WERI-Rb-1 (cell line): ENCODE measurements around the gene IFNAR1.
"Not testable (repeated sequence)": the region's sequence is repeated elsewhere in the genome, so short reads cannot be mapped to it uniquely, and the experiment has no call there.

Experiments
- DNase-seq: peaks from one replicate; pipeline ENCODE4 v3.0.0-alpha.2; 2020
- H3K27ac ChIP-seq: fragments of 250-450 bp; sonication (Bioruptor Pico); 2 replicates; pipeline ENCODE4 v1.5.1; 2020; ENCODE audit warnings: mild to moderate bottlenecking, moderate library complexity
- H3K27me3 ChIP-seq: fragments of 250-450 bp; sonication (Bioruptor Pico); 2 replicates; pipeline ENCODE4 v1.5.1; 2021; ENCODE audit warnings: mild to moderate bottlenecking, low read depth, moderate library complexity; ENCODE audit not compliant: insufficient read depth, severe bottlenecking
- H3K36me3 ChIP-seq: fragments of 250-450 bp; sonication (Bioruptor Pico); 2 replicates; pipeline ENCODE4 v1.5.1; 2020; ENCODE audit warnings: mild to moderate bottlenecking, moderate library complexity
- H3K4me3 ChIP-seq: 2 replicates; pipeline ENCODE4 v1.5.1; 2011; ENCODE audit warnings: low read depth, mild to moderate bottlenecking, control low read depth, low read length
- H3K9me3 ChIP-seq: fragments of 250-450 bp; sonication (Bioruptor Pico); 2 replicates; pipeline ENCODE4 v1.5.1; 2021; ENCODE audit warnings: mild to moderate bottlenecking, moderate library complexity; ENCODE audit not compliant: severe bottlenecking
- CTCF ChIP-seq: IDR thresholded peaks from 2 replicates; pipeline ENCODE4 v1.5.1; 2011; ENCODE audit warnings: low read depth, mild to moderate bottlenecking, control low read depth, inconsistent platforms, low read length

The IFNAR1 gene

DNA sequence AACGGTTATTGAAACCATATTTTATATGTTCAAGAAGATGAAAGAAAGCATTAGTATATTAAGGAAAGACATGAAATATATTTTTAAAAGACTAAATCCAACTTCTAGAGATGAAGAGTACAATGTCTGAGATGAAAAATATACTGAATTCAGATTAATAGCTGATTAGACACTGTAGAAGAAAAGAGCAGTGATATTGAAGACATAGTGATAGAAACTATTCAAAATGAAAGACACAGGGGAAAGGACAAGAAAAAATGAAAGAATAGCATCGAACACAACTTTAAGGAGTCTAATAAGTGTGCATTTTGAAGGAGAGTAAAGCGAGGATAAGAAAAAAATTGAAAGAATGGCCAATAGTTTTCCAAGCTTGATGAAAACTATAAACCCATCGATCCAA lies 11.2 kb upstream of the IFNAR1 start:
- Histone ChIP-seq H3K27me3 (no peaks in the 10 kb centered on the region), H3K27ac (no peak overlapping the region), H3K4me3 (no peak overlapping the region), H3K36me3 (no peaks in the 10 kb centered on the region), H3K9me3 (peaks cover 5% of the 10 kb centered on the region)
- no peak for DNase-seq
- TF ChIP-seq CTCF: no peak

- DNase-seq: no peak
- no peak for TF ChIP-seq CTCF
- no peak overlapping the region for H3K4me3 ChIP-seq
- no peaks in the 10 kb centered on the region for H3K36me3 ChIP-seq
- H3K27ac ChIP-seq: no peak overlapping the region
- H3K9me3 ChIP-seq: peaks cover 5% of the 10 kb centered on the region
- no peaks in the 10 kb centered on the region for H3K27me3 ChIP-seq
Measured at GRCh38 chr21:33314111-33314510, 10.7 kb upstream of the IFNAR1 start.

DNA sequence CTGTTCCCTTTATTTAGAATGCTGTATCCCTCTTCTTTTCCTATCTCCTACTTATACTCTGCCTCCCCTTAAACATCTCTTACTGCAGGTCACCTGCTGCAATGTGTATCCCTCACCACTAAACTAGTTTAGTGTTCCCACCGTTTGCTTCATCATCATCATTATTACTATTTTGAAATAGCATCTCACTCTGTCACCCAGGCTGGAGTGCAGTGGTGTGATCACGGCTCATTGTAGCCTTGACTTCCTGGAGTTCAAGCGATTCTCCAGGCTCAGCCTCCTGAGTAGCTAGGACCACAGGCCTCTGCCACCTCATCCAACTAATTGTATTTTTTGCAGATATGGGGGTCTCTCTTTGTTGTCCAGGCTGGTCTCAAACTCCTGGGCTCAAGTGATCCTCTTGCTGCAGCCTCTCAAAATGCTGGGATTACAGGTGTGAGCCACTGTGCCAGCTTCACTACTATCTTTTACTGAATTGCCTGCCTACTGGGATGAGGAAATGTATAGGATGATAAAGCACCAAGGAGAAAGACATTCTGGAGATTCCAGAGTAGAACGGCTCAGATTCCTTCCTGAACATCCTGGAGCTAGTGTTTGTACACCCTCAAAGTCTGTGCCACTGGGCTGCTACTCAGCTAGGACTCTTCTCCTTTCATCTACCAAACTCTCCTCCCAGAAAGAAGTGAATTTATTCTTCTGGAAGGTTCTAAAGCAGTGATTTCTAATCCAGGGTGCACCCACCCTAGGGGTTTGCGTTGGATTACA lies 8.6 kb upstream of the IFNAR1 start:
- Histone ChIP-seq H3K36me3 (no peaks in the 10 kb centered on the region), H3K27ac (no peak overlapping the region), H3K9me3 (no peaks in the 10 kb centered on the region), H3K27me3 (no peaks in the 10 kb centered on the region), H3K4me3 (no peak overlapping the region)
- no peak for TF ChIP-seq CTCF
- no peak for DNase-seq

DNA sequence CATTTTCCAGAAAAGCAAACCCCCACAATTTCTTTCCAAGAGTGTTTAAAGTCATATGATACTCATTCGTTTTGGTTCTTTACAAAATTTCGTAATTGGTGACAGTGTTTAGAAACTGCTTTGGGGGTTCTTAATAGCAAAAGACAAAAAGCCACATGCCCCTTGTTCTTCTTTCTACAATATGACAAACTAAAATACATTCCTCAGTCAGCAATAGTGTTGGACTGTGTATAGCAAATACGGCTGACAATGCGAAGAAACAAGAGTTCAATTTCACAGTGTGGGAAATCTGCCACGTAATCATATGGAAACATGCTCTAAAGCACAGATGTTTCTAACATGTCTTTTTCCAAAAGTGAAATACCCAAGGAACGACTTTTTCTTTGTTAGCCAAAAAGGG lies 7.6 kb upstream of the IFNAR1 start:
- H3K27me3 ChIP-seq: no peaks in the 10 kb centered on the region
- no peak for DNase-seq
- no peak overlapping the region for H3K4me3 ChIP-seq
- H3K27ac ChIP-seq: no peak overlapping the region
- no peaks in the 10 kb centered on the region for H3K9me3 ChIP-seq
- no peaks in the 10 kb centered on the region for H3K36me3 ChIP-seq
- TF ChIP-seq CTCF: no peak

DNA sequence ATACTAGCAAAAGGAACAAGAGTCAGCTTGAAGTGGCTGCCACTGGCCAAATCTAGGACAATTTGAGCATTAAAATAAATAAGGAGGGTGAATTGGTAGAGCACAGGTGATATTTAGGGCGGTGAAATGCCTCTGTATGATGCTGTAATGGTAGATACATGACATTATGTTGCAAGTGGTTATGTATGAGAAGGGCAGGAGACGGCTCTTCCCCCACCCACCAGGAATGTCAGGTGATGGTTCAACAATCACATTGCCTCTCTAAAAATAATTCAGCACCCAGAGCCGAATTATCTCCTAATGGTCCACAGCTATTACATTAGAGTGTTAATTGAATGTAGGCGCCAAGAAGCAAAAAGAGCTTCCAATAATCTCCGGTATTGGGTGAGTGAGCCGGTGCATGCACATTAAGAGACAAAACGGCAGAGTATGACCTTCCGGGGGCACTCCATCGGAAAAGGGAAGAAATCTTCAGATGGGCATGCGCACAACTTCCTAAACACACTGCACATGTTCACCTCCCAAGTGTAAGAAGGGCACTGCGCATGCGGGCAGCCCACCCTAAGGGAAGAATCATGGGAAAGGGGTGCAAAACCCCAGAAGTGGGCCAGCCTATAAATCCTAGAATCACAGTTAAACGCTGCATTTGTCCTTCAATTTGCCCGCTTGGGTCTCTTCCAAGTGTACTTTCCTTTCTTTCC lies 6.8 kb upstream of the IFNAR1 start:
- Histone ChIP-seq H3K27me3 (no peaks in the 10 kb centered on the region), H3K4me3 (no peak overlapping the region), H3K9me3 (no peaks in the 10 kb centered on the region), H3K27ac (no peak overlapping the region), H3K36me3 (no peaks in the 10 kb centered on the region)
- TF ChIP-seq CTCF: no peak
- no peak for DNase-seq

DNA sequence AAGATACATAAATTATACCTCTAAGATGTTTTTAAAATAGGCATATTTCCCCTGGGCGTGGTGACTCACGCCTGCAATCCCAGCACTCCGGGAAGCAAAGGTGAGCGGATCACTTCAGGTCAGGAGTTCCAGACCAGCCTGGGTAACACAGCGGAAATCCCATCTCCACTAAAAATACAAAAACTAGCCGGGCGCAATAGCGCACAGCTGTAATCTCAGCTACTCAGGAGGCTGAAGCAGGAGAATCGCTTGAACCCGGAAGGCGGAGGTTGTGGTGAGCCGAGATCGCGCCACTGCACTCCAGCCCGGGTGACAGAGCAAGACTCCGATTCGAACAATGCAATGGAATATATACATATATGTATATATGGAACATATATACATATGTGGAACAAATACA lies 3.8 kb upstream of the IFNAR1 start:
- H3K27ac ChIP-seq, H3K27me3 ChIP-seq, H3K4me3 ChIP-seq, H3K9me3 ChIP-seq, H3K36me3 ChIP-seq, DNase-seq: not testable (repeated sequence)

- DNase-seq, H3K9me3 ChIP-seq: not testable (repeated sequence)
Measured at GRCh38 chr21:33323610-33324009, 1.2 kb upstream of the IFNAR1 start.

More at GRCh38 chr21:33323610-33324009, 1.2 kb upstream of the IFNAR1 start:
- H3K4me3 ChIP-seq: peak overlapping the region; percentile 85; the same call in 1 of the 2 replicates
- not testable (repeated sequence) for H3K27ac ChIP-seq, H3K27me3 ChIP-seq, H3K36me3 ChIP-seq
